GM19099 (cell line): ENCODE measurements around the gene KARS1.

Source experiments
- POLR2A ChIP-seq: IDR thresholded peaks from 3 replicates; pipeline ENCODE4 v1.6.1; 2011; ENCODE audit warnings: low read depth; ENCODE audit not compliant: insufficient read length; ENCODE audit errors: extremely low read depth

KARS1 gene

GRCh38 chr16:75647492-75648264 is at the start of gene KARS1, which contains the start of gene TERF2IP:
TSS of gene KARS1 (minus strand) at chr16:75647665. CDS start at chr16:75647639, 26 bp downstream.
TSS of gene TERF2IP (plus strand) at chr16:75647773. CDS start at chr16:75647883, 110 bp downstream.
- peak; percentile 97 for TF ChIP-seq POLR2A

- TF ChIP-seq POLR2A, result no peak
These were observed 48.2 kb upstream of the KARS1 start for GRCh38 chr16:75695708-75696107.

- TF ChIP-seq POLR2A, result no peak
These were observed 39.9 kb upstream of the KARS1 start for GRCh38 chr16:75687361-75687760.

GRCh38 chr16:75682308-75682707 is 34.8 kb upstream of the KARS1 start:
- TF ChIP-seq POLR2A, result no peak

GRCh38 chr16:75679366-75679765 is 31.9 kb upstream of the KARS1 start:
- TF ChIP-seq POLR2A, result no peak

GRCh38 chr16:75676909-75677308 is 29.4 kb upstream of the KARS1 start, which contains the start of gene CPHXL2:
TSS of gene CPHXL2 (minus strand) at chr16:75677009. CDS start at chr16:75676999, 10 bp downstream.
- no peak for TF ChIP-seq POLR2A

- TF ChIP-seq POLR2A, result no peak
These were observed 20.0 kb upstream of the KARS1 start for GRCh38 chr16:75667503-75667902.

GRCh38 chr16:75660726-75661302 is 13.3 kb upstream of the KARS1 start:
- no peak for TF ChIP-seq POLR2A

GRCh38 chr16:75660321-75660720 is 12.9 kb upstream of the KARS1 start:
- no peak for TF ChIP-seq POLR2A

- TF ChIP-seq POLR2A, result no peak
These were observed 10.7 kb upstream of the KARS1 start for GRCh38 chr16:75658175-75658574.

GRCh38 chr16:75653922-75654321 is 6.5 kb upstream of the KARS1 start:
- no peak for TF ChIP-seq POLR2A

GRCh38 chr16:75648265-75649076 is 1.0 kb upstream of the KARS1 start:
- TF ChIP-seq POLR2A, result peak; percentile 58

GRCh38 chr16:75647112-75647491 is 363 bp downstream of the KARS1 start:
- TF ChIP-seq POLR2A, result no peak

GRCh38 chr16:75644240-75645012 is 3.0 kb downstream of the KARS1 start:
- TF ChIP-seq POLR2A, result no peak

- TF ChIP-seq POLR2A, result no peak
These were observed 6.9 kb downstream of the KARS1 start for GRCh38 chr16:75640598-75640997.
